WI38 (cell line): Measurements from ENCODE around the gene GRB14.

Experiments
- H3K4me3 ChIP-seq: 2 replicates; pipeline ENCODE4 v1.5.1; 2011; ENCODE audit warnings: low read depth, mild to moderate bottlenecking, control low read depth, low read length
- CTCF ChIP-seq: IDR thresholded peaks from 2 replicates; pipeline ENCODE4 v1.5.1; 2012; ENCODE audit warnings: low read depth, mild to moderate bottlenecking, control low read depth, low read length

The GRB14 gene

DNA sequence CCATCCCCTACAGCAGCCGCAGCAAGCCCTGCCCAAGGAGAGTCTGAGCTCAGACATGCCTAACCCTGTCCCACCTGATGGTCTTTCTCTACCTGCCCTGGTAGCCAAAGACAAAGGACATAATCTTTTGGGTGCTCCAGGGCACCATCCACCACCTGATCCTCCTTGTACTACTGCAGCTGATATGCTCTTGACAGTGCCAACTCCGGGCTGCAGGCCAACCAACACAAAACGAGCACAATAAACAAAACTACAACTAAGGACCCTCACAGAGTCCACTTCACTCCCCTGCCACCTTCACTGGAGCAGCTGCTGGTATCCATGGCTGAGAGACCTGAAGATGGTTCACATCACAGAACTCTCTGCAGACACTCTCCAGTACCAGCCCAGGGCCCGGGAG lies 106.3 kb downstream of the GRB14 start:
- H3K4me3 ChIP-seq = no peak overlapping the region
- TF ChIP-seq CTCF = no peak

DNA sequence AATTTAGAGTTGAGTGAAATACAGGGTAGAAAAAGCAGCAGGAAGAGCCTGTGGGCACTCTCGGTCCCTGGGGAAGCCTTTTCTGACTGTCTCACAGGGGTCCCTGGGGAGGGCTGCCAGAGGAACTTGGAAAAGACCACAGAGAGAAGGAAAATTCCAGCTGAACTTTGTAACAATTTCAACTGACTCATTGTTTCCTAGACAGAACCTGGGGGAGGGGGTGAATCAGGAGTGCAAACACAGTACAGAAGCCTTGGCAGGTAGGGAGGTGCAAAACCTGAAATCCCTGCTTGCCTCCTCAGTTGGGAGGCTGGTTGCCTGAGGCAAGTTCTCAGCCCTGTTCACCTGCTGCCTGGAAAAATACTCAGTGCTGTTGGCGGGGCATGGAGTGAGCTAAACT lies 106.8 kb downstream of the GRB14 start:
- no peak for TF ChIP-seq CTCF
- no peak overlapping the region for H3K4me3 ChIP-seq

DNA sequence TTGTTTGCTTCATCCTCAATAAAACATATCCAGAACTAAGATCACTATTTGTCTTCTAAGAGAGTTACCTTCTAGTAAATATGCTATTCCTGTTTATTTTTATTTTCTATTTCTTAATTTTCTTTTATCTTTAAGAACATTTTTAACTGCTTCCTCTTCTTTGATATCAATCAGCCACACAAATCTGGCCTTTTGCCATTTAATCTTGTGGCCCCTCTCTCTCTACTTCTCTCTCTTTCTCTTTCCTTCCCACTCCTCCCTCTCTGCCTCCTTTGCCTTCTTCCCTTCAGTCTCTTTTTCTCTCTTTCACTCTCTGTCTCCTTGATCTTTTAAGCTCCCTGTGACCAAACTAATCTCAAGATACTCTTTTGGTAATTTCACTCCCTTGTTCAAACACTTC lies 108.4 kb downstream of the GRB14 start:
- no peak for TF ChIP-seq CTCF
- no peak overlapping the region for H3K4me3 ChIP-seq

DNA sequence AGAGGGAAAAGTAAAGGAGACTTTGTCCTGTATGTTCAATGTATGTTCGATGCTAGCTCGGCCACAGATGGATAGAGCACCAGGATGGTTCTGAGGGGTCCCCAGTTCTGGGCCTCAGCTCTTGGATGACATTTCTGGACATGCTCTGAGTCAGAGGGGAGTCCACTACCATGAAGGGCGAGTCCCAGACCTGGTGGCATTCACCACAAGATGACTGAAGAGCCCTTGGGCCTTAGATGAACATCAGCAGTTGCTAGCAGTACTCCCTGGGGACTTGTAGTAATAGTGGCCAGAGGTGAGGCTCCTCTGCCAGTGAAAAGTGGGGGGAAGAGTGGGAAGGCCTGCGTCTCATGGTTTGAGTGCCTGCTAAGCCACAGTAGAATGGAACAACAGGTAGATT lies 109.5 kb downstream of the GRB14 start:
- no peak for TF ChIP-seq CTCF
- H3K4me3 ChIP-seq = no peak overlapping the region

DNA sequence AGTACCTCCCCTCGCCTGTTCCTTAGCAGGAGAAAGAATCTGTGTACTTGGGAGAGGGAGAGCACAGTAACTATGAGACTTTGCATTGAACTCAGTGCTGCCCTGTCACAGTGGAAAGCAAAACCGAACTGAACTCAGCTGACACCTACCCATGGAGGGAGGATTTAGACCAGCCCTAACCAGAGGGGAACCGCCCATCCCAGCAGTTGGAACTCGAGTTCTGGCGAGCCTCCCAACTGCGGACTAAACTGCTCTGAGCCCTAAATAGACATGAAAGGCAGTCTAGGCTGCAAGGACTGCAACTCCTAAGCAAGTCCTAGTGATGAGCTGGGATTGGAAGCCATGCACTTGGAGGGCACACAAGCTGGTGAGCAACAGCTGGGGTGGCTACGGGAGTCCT lies 110.4 kb downstream of the GRB14 start:
- H3K4me3 ChIP-seq = no peak overlapping the region

GRCh38 chr2:164509137-164509877 lies 112.0 kb downstream of the GRB14 start:
- no peak for TF ChIP-seq CTCF
- H3K4me3 ChIP-seq = no peak overlapping the region

More for the DNA sequence above, 110.4 kb downstream of the GRB14 start:
- no peak for TF ChIP-seq CTCF

DNA sequence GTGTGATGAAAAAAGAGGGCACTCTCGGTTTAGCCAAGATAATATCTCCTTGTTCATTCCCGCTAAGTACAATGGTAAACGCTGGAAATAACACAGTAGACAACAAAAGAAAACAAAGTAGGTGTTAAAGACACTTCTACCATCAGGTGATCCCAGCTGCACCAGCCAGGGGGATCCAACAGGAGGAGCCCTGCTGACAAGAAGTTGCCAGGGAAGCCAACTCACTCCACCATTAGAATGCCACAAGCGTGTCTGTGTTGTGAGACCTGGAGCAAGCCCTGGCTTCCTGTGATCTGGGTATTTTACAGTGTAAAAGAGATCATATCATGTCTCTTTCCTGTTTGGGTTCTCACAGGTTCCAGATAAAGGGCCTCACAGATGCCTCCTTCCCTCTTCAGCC lies 117.0 kb downstream of the GRB14 start:
- no peak overlapping the region for H3K4me3 ChIP-seq
- no peak for TF ChIP-seq CTCF
